ENCODE data around the gene SLIT3.

DNA sequence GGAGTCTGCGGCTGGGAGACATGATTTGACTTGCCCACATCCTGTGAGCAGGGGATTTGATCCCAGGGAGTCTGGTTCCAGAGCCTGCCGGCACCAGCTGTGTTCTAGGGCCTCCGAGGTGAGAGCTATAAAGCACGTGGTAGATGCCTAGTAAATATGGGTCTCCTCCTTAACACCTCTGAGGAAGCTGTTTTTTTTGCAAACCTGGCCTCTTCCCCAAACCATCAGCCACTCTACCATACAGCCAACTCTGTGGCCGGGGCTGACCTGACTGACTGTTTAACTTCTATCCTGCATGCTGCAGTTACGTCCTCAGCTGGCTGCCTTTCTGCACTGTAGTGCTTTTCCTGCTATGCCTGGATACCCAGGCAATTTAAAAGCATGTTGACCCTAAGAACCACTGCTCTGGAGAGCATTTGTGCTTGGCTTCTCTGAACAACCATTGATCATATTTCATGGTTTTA is 220.5 kb downstream of the SLIT3 start:
- TF ChIP-seq, protein P1, sequence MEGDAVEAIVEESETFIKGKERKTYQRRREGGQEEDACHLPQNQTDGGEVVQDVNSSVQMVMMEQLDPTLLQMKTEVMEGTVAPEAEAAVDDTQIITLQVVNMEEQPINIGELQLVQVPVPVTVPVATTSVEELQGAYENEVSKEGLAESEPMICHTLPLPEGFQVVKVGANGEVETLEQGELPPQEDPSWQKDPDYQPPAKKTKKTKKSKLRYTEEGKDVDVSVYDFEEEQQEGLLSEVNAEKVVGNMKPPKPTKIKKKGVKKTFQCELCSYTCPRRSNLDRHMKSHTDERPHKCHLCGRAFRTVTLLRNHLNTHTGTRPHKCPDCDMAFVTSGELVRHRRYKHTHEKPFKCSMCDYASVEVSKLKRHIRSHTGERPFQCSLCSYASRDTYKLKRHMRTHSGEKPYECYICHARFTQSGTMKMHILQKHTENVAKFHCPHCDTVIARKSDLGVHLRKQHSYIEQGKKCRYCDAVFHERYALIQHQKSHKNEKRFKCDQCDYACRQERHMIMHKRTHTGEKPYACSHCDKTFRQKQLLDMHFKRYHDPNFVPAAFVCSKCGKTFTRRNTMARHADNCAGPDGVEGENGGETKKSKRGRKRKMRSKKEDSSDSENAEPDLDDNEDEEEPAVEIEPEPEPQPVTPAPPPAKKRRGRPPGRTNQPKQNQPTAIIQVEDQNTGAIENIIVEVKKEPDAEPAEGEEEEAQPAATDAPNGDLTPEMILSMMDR (IDR thresholded peaks at IDR 0.05; ENCODE audit: poor library complexity) = no peak
- TF ChIP-seq EZH2 (IDR thresholded peaks at IDR 0.05; ENCODE audit: borderline replicate concordance) = no peak
- no peak for TF ChIP-seq EZH2phosphoT487 (IDR thresholded peaks at IDR 0.05; ENCODE audit: low read depth, severe bottlenecking, unreplicated experiment)
